ENCODE data around the gene COX8C. TPM values are rescaled to one million over a fixed set of nuclear protein-coding genes. Genes with fewer than 3 reads are reported as not detected.
A peak's percentile ranks its signal among the peaks of the same experiment; 100 is the strongest.

The COX8C gene
- total and polyA plus RNA-seq, 8 donors, result 0.36 to 0.44 (median 0.40) TPM; not detected in 4

- H3K4me3 ChIP-seq, result no peak overlapping the region
- H3K9me3 ChIP-seq, result no peaks in the 10 kb centered on the region
- no peaks in the 10 kb centered on the region for H3K27me3 ChIP-seq
- peak; percentile 94 for ATAC-seq
- H3K4me1 ChIP-seq, result peaks cover 13 to 37% of the 10 kb centered on the region in 2 donors
- intact Hi-C loops (cut with DNase I), result no loop called here
- H3K27ac ChIP-seq, result peak overlapping the region; percentile 6 to 55
- TF ChIP-seq CTCF (IDR thresholded peaks at IDR 0.05), result no peak
- H3K36me3 ChIP-seq, result peaks cover 0 to 4% of the 10 kb centered on the region in 2 donors
- DNase-seq, result no peak
Observed at GRCh38 chr14:93317210-93317874, 29.6 kb upstream of the COX8C start.

GRCh38 chr14:93317875-93318807 is 28.8 kb upstream of the COX8C start:
- H3K27me3 ChIP-seq, result no peaks in the 10 kb centered on the region
- intact Hi-C loops (cut with DNase I), result no loop called here
- H3K4me1 ChIP-seq, result peaks cover 13 to 45% of the 10 kb centered on the region in 2 donors
- TF ChIP-seq CTCF (IDR thresholded peaks at IDR 0.05), result no peak
- DNase-seq (no peak), ATAC-seq (peak; percentile 55)
- H3K36me3 ChIP-seq, result peaks cover 0 to 4% of the 10 kb centered on the region in 2 donors
- H3K4me3 ChIP-seq, result no peak overlapping the region
- H3K9me3 ChIP-seq, result no peaks in the 10 kb centered on the region
- peak overlapping the region; percentile 6 to 55 for H3K27ac ChIP-seq

- no peak overlapping the region for H3K27ac ChIP-seq
- no peaks in the 10 kb centered on the region for H3K9me3 ChIP-seq
- no peaks in the 10 kb centered on the region for H3K27me3 ChIP-seq
- H3K4me3 ChIP-seq, result no peak overlapping the region
- no peak for TF ChIP-seq CTCF (IDR thresholded peaks at IDR 0.05)
- H3K36me3 ChIP-seq, result peaks cover 0 to 4% of the 10 kb centered on the region in 2 donors
- H3K4me1 ChIP-seq, result peaks cover 13 to 50% of the 10 kb centered on the region in 2 donors
- DNase-seq, result no peak
- ATAC-seq, result no peak
- intact Hi-C loops (cut with DNase I), result no loop called here
Observed at GRCh38 chr14:93318927-93319326, 28.1 kb upstream of the COX8C start.

GRCh38 chr14:93319494-93319893 is 27.5 kb upstream of the COX8C start:
- DNase-seq (no peak), ATAC-seq (no peak)
- H3K36me3 ChIP-seq, result peaks cover 0 to 4% of the 10 kb centered on the region in 2 donors
- H3K27ac ChIP-seq, result no peak overlapping the region
- no peak for TF ChIP-seq CTCF (IDR thresholded peaks at IDR 0.05)
- H3K4me1 ChIP-seq, result peaks cover 13 to 50% of the 10 kb centered on the region in 2 donors
- no peaks in the 10 kb centered on the region for H3K27me3 ChIP-seq
- no peaks in the 10 kb centered on the region for H3K9me3 ChIP-seq
- no peak overlapping the region for H3K4me3 ChIP-seq
- intact Hi-C loops (cut with DNase I), result no loop called here

- H3K9me3 ChIP-seq, result no peaks in the 10 kb centered on the region
- no peak overlapping the region for H3K4me3 ChIP-seq
- no peak for DNase-seq
- peaks cover 0 to 4% of the 10 kb centered on the region in 2 donors for H3K36me3 ChIP-seq
- no peaks in the 10 kb centered on the region for H3K27me3 ChIP-seq
- ATAC-seq, result no peak
- no peak overlapping the region for H3K27ac ChIP-seq
- no peak for TF ChIP-seq CTCF (IDR thresholded peaks at IDR 0.05)
- intact Hi-C loops (cut with DNase I), result no loop called here
- peaks cover 13 to 50% of the 10 kb centered on the region in 2 donors for H3K4me1 ChIP-seq
Observed at GRCh38 chr14:93319958-93320357, 27.0 kb upstream of the COX8C start.

Data from left lung (tissue), 10 donors.